ENCODE data around the gene RAET1E.
"Not testable (repeated sequence)": the region's sequence is repeated elsewhere in the genome, so short reads cannot be mapped to it uniquely, and the experiment has no call there.

RAET1E gene

GRCh38 chr6:149857541-149857940 lies 40.4 kb downstream of the RAET1E start:
- peaks cover 5% of the 10 kb centered on the region for H3K4me1 ChIP-seq (ENCODE audit: insufficient read depth, insufficient read length)
- H3K4me3 ChIP-seq (ENCODE audit: insufficient read length, low read depth), result no peak overlapping the region
- H3K27me3 ChIP-seq (ENCODE audit: insufficient read depth, insufficient read length), result peaks cover 11% of the 10 kb centered on the region
- H3K9ac ChIP-seq (ENCODE audit: insufficient read length, low read depth), result no peak overlapping the region
- peaks cover 3% of the 10 kb centered on the region for H3K36me3 ChIP-seq (ENCODE audit: insufficient read depth, insufficient read length, low read length)
- H3K9me3 ChIP-seq (ENCODE audit: insufficient read depth, low read length), result no peaks in the 10 kb centered on the region
- no peak for DNase-seq (ENCODE audit: low read depth, low spot score)
- TF ChIP-seq ZNF274 (IDR thresholded peaks at IDR 0.05; ENCODE audit: low read depth, low read length) (no peak), YY1 (IDR thresholded peaks at IDR 0.05; ENCODE audit: insufficient read depth, insufficient read length) (no peak), SUZ12 (IDR thresholded peaks at IDR 0.05; ENCODE audit: extremely low read depth, insufficient read depth, insufficient read length) (no peak)

GRCh38 chr6:149856256-149856994 lies 41.5 kb downstream of the RAET1E start:
- peaks cover 4% of the 10 kb centered on the region for H3K27me3 ChIP-seq (ENCODE audit: insufficient read depth, insufficient read length)
- H3K4me3 ChIP-seq (ENCODE audit: insufficient read length, low read depth), result no peak overlapping the region
- H3K9me3 ChIP-seq (ENCODE audit: insufficient read depth, low read length), result no peaks in the 10 kb centered on the region
- DNase-seq (ENCODE audit: low read depth, low spot score), result no peak
- H3K36me3 ChIP-seq (ENCODE audit: insufficient read depth, insufficient read length, low read length), result peaks cover 3% of the 10 kb centered on the region
- TF ChIP-seq SUZ12 (IDR thresholded peaks at IDR 0.05; ENCODE audit: extremely low read depth, insufficient read depth, insufficient read length) (no peak), YY1 (IDR thresholded peaks at IDR 0.05; ENCODE audit: insufficient read depth, insufficient read length) (no peak), ZNF274 (IDR thresholded peaks at IDR 0.05; ENCODE audit: low read depth, low read length) (no peak)
- no peak overlapping the region for H3K9ac ChIP-seq (ENCODE audit: insufficient read length, low read depth)
- peaks cover 5% of the 10 kb centered on the region for H3K4me1 ChIP-seq (ENCODE audit: insufficient read depth, insufficient read length)

GRCh38 chr6:149855741-149856140 lies 42.2 kb downstream of the RAET1E start:
- Histone ChIP-seq H3K9ac (ENCODE audit: insufficient read length, low read depth) (no peak overlapping the region), H3K36me3 (ENCODE audit: insufficient read depth, insufficient read length, low read length) (peaks cover 2% of the 10 kb centered on the region), H3K4me1 (ENCODE audit: insufficient read depth, insufficient read length) (peaks cover 3% of the 10 kb centered on the region), H3K27me3 (ENCODE audit: insufficient read depth, insufficient read length) (peaks cover 2% of the 10 kb centered on the region), H3K9me3 (ENCODE audit: insufficient read depth, low read length) (no peaks in the 10 kb centered on the region), H3K4me3 (ENCODE audit: insufficient read length, low read depth) (no peak overlapping the region)
- TF ChIP-seq ZNF274 (IDR thresholded peaks at IDR 0.05; ENCODE audit: low read depth, low read length) (no peak), SUZ12 (IDR thresholded peaks at IDR 0.05; ENCODE audit: extremely low read depth, insufficient read depth, insufficient read length) (no peak), YY1 (IDR thresholded peaks at IDR 0.05; ENCODE audit: insufficient read depth, insufficient read length) (no peak)
- no peak for DNase-seq (ENCODE audit: low read depth, low spot score)

- DNase-seq (ENCODE audit: low read depth, low spot score), result no peak
- H3K4me1 ChIP-seq (ENCODE audit: insufficient read depth, insufficient read length), result peaks cover 2% of the 10 kb centered on the region
- H3K9ac ChIP-seq (ENCODE audit: insufficient read length, low read depth), result no peak overlapping the region
- H3K9me3 ChIP-seq (ENCODE audit: insufficient read depth, low read length), result no peaks in the 10 kb centered on the region
- no peaks in the 10 kb centered on the region for H3K27me3 ChIP-seq (ENCODE audit: insufficient read depth, insufficient read length)
- no peak overlapping the region for H3K4me3 ChIP-seq (ENCODE audit: insufficient read length, low read depth)
- H3K36me3 ChIP-seq (ENCODE audit: insufficient read depth, insufficient read length, low read length), result no peaks in the 10 kb centered on the region
- TF ChIP-seq SUZ12 (IDR thresholded peaks at IDR 0.05; ENCODE audit: extremely low read depth, insufficient read depth, insufficient read length) (no peak), YY1 (IDR thresholded peaks at IDR 0.05; ENCODE audit: insufficient read depth, insufficient read length) (no peak), ZNF274 (IDR thresholded peaks at IDR 0.05; ENCODE audit: low read depth, low read length) (no peak)
These were observed 42.8 kb downstream of the RAET1E start for GRCh38 chr6:149855040-149855654.

GRCh38 chr6:149854532-149854931 lies 43.4 kb downstream of the RAET1E start:
- Histone ChIP-seq H3K36me3 (ENCODE audit: insufficient read depth, insufficient read length, low read length) (no peaks in the 10 kb centered on the region), H3K9me3 (ENCODE audit: insufficient read depth, low read length) (no peaks in the 10 kb centered on the region), H3K4me3 (ENCODE audit: insufficient read length, low read depth) (no peak overlapping the region), H3K27me3 (ENCODE audit: insufficient read depth, insufficient read length) (no peaks in the 10 kb centered on the region), H3K4me1 (ENCODE audit: insufficient read depth, insufficient read length) (peaks cover 2% of the 10 kb centered on the region), H3K9ac (ENCODE audit: insufficient read length, low read depth) (no peak overlapping the region)
- no peak for DNase-seq (ENCODE audit: low read depth, low spot score)
- TF ChIP-seq ZNF274 (IDR thresholded peaks at IDR 0.05; ENCODE audit: low read depth, low read length) (no peak), SUZ12 (IDR thresholded peaks at IDR 0.05; ENCODE audit: extremely low read depth, insufficient read depth, insufficient read length) (no peak)

- H3K27me3 ChIP-seq (ENCODE audit: insufficient read depth, insufficient read length); H3K36me3 ChIP-seq (ENCODE audit: insufficient read depth, insufficient read length, low read length); H3K4me1 ChIP-seq (ENCODE audit: insufficient read depth, insufficient read length); DNase-seq (ENCODE audit: low read depth, low spot score); H3K9ac ChIP-seq (ENCODE audit: insufficient read length, low read depth); H3K9me3 ChIP-seq (ENCODE audit: insufficient read depth, low read length); H3K4me3 ChIP-seq (ENCODE audit: insufficient read length, low read depth): not testable (repeated sequence)
These were observed 43.9 kb downstream of the RAET1E start for GRCh38 chr6:149854017-149854416.

GRCh38 chr6:149852881-149853280 lies 45.0 kb downstream of the RAET1E start:
- Histone ChIP-seq H3K36me3 (ENCODE audit: insufficient read depth, insufficient read length, low read length) (no peaks in the 10 kb centered on the region), H3K4me3 (ENCODE audit: insufficient read length, low read depth) (no peak overlapping the region), H3K4me1 (ENCODE audit: insufficient read depth, insufficient read length) (no peaks in the 10 kb centered on the region), H3K9me3 (ENCODE audit: insufficient read depth, low read length) (no peaks in the 10 kb centered on the region), H3K9ac (ENCODE audit: insufficient read length, low read depth) (no peak overlapping the region), H3K27me3 (ENCODE audit: insufficient read depth, insufficient read length) (no peaks in the 10 kb centered on the region)
- no peak for DNase-seq (ENCODE audit: low read depth, low spot score)
- TF ChIP-seq YY1 (IDR thresholded peaks at IDR 0.05; ENCODE audit: insufficient read depth, insufficient read length) (no peak), SUZ12 (IDR thresholded peaks at IDR 0.05; ENCODE audit: extremely low read depth, insufficient read depth, insufficient read length) (no peak), ZNF274 (IDR thresholded peaks at IDR 0.05; ENCODE audit: low read depth, low read length) (no peak)

Data from NT2/D1 (cell line).